ENCODE results near the gene FIBIN.

GRCh38 chr11:27002431-27002830, 8.5 kb downstream of the FIBIN start:
- TF ChIP-seq EZH2 (IDR thresholded peaks at IDR 0.05; ENCODE audit: low read depth, unreplicated experiment), result no peak
- TF ChIP-seq CTCF (conservative IDR thresholded peaks at IDR 0.05; ENCODE audit: low read depth in 2 of 2), result no peak
- no peak for TF ChIP-seq POLR2AphosphoS5 (IDR thresholded peaks at IDR 0.05; ENCODE audit: low read depth)
- TF ChIP-seq REST (IDR thresholded peaks at IDR 0.05; ENCODE audit: unreplicated experiment), result no peak
- TF ChIP-seq CREB1 (CRISPR knock-in tag; IDR thresholded peaks at IDR 0.05; ENCODE audit: low read depth), result no peak
- TF ChIP-seq STAT1 (IDR thresholded peaks at IDR 0.05; ENCODE audit: unreplicated experiment), result no peak
